A673 (cell line): ENCODE data around the gene NXPH3.

Experiments
- EZH2 ChIP-seq: fragments of 200-600 bp; sonication (generic); IDR thresholded peaks from 2 replicates; pipeline ENCODE4 v1.6.1; 2017; ENCODE audit warnings: borderline replicate concordance, low read depth, mild to moderate bottlenecking, mixed read lengths, antibody characterized with exemption, low read length; ENCODE audit not compliant: poor library complexity, severe bottlenecking
- TF ChIP-seq, protein P1 (sequence below): fragments of 300-800, 200-600 bp; sonication (generic); conservative IDR thresholded peaks from 2 replicates; pipeline ENCODE4 v1.5.1; 2017; ENCODE audit warnings: low read depth, mild to moderate bottlenecking, antibody characterized with exemption, low read length, moderate library complexity, mixed read lengths

- TF ChIP-seq, protein P1, sequence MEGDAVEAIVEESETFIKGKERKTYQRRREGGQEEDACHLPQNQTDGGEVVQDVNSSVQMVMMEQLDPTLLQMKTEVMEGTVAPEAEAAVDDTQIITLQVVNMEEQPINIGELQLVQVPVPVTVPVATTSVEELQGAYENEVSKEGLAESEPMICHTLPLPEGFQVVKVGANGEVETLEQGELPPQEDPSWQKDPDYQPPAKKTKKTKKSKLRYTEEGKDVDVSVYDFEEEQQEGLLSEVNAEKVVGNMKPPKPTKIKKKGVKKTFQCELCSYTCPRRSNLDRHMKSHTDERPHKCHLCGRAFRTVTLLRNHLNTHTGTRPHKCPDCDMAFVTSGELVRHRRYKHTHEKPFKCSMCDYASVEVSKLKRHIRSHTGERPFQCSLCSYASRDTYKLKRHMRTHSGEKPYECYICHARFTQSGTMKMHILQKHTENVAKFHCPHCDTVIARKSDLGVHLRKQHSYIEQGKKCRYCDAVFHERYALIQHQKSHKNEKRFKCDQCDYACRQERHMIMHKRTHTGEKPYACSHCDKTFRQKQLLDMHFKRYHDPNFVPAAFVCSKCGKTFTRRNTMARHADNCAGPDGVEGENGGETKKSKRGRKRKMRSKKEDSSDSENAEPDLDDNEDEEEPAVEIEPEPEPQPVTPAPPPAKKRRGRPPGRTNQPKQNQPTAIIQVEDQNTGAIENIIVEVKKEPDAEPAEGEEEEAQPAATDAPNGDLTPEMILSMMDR, result no peak
- no peak for TF ChIP-seq EZH2
These were observed 23.2 kb downstream of the NXPH3 start for GRCh38 chr17:49598918-49599317.
